K562 (cell line): Measurements from ENCODE around the gene LNX2. TPM values are rescaled to one million over a fixed set of nuclear protein-coding genes. Genes with fewer than 3 reads are reported as not detected.

Experiments used
- ATF7 ChIP-seq: fragments of 450-650 bp; IDR thresholded peaks from 2 replicates; pipeline ENCODE4 v1.7.1; 2014; ENCODE audit warnings: mild to moderate bottlenecking, moderate library complexity
- FOXK2 ChIP-seq, 2 experiments: fragments of 450-650 bp; IDR thresholded peaks in 1 of 2; conservative IDR thresholded peaks in 1 of 2; 2 replicates each; pipeline ENCODE4 v1.6.1; 2016; ENCODE audit warnings: low read depth in 2 of 2, mild to moderate bottlenecking in 1 of 2
- HDAC8 ChIP-seq: fragments of 450-650 bp; IDR thresholded peaks from 2 replicates; pipeline ENCODE4 v1.6.1; 2016; ENCODE audit warnings: mild to moderate bottlenecking, missing genetic modification characterization, moderate library complexity, missing compliant biosample characterization
- HNRNPL ChIP-seq: fragments of 200-400 bp; formaldehyde crosslinking; IDR thresholded peaks from 2 replicates; pipeline ENCODE4 v1.6.1; 2017; ENCODE audit warnings: low read depth, mild to moderate bottlenecking, low read length
- HNRNPUL1 ChIP-seq: fragments of 200-400 bp; formaldehyde crosslinking; IDR thresholded peaks from 2 replicates; pipeline ENCODE4 v1.6.1; 2017; ENCODE audit warnings: low read length
- MCM3 ChIP-seq: fragments of 450-650 bp; IDR thresholded peaks from 2 replicates; pipeline ENCODE4 v1.6.1; 2016
- MCM7 ChIP-seq, 2 experiments: fragments of 450-650 bp; IDR thresholded peaks; 2 replicates each; pipeline ENCODE4 v1.6.1; 2016 to 2018
- MEF2A ChIP-seq: IDR thresholded peaks from 2 replicates; pipeline ENCODE4 v1.6.1; 2011; ENCODE audit warnings: low read depth, mild to moderate bottlenecking, low read length, moderate library complexity; ENCODE audit not compliant: control insufficient read depth
- POLR3G ChIP-seq: IDR thresholded peaks from 2 replicates; pipeline ENCODE4 v1.6.1; 2011; ENCODE audit not compliant: insufficient read length, insufficient replicate concordance; ENCODE audit errors: extremely low read depth
- SIN3B ChIP-seq: fragments of 450-650 bp; IDR thresholded peaks from 2 replicates; pipeline ENCODE4 v1.6.1; 2017; ENCODE audit warnings: low read depth, mild to moderate bottlenecking, moderate library complexity
- SMARCB1 ChIP-seq: IDR thresholded peaks from 2 replicates; pipeline ENCODE4 v1.6.1; 2011; ENCODE audit warnings: improper control_type of control experiment, low read depth; ENCODE audit not compliant: insufficient read length
- SMC3 ChIP-seq: conservative IDR thresholded peaks from 2 replicates; pipeline ENCODE4 v1.6.1; 2011; ENCODE audit warnings: low read depth, low read length, improper control_type of control experiment; ENCODE audit not compliant: insufficient read depth
- TAF7 ChIP-seq: fragments of 450-650 bp; IDR thresholded peaks from 2 replicates; pipeline ENCODE4 v1.6.1; 2016; ENCODE audit warnings: missing genetic modification characterization, missing compliant biosample characterization
- ZBTB7A ChIP-seq: IDR thresholded peaks from 2 replicates; pipeline ENCODE4 v1.6.1; 2011; ENCODE audit warnings: low read depth, mild to moderate bottlenecking, low read length, moderate library complexity, borderline replicate concordance; ENCODE audit not compliant: control insufficient read depth
- ZNF408 ChIP-seq: fragments of 250-450 bp; sonication (Bioruptor Pico); IDR thresholded peaks from 2 replicates; pipeline ENCODE4 v1.4.0; 2020; ENCODE audit warnings: low read depth, mild to moderate bottlenecking, moderate library complexity
- polyA plus RNA-seq, 8 experiments: library from polyadenylated mRNA; depleted of rRNA in 4 of 8; stranded (reverse) in 5 of 8; unstranded in 3 of 8; fragments of >200 nt; fragmentation: Nextera tagmentation in 2 of 8; fragmentation: Illumina TruSeq in 1 of 8; extraction: Ambion mirVana in 2 of 8; extraction: Trizol in 1 of 8; gene quantifications; 2 replicates each; pipeline versions ENCODE4 v1.2.1 to v1.2.3, GENCODE V29; 2011 to 2014; ENCODE audit warnings: inconsistent platforms in 1 of 8, missing spikeins in 1 of 8
- total RNA-seq, 7 experiments: library from RNA; depleted of rRNA in 6 of 7; stranded (reverse); fragments of >200 nt in 6 of 7; fragmentation: Illumina TruSeq in 2 of 7; extraction: Trizol in 2 of 7; gene quantifications; 2 replicates each; pipeline versions ENCODE4 v1.2.1 to v1.2.3, GENCODE V29; 2011 to 2021; ENCODE audit warnings: low replicate concordance in 1 of 7
- TF ChIP-seq, protein P1 (sequence below): fragments of 250-450 bp; sonication (Bioruptor Pico); IDR thresholded peaks from 2 replicates; pipeline ENCODE4 v1.5.0; 2020; ENCODE audit warnings: mild to moderate bottlenecking, borderline replicate concordance
- TF ChIP-seq, protein P2 (sequence below): fragments of 450-650 bp; IDR thresholded peaks from 2 replicates; pipeline ENCODE4 v1.6.1; 2017; ENCODE audit warnings: antibody characterized with exemption, mild to moderate bottlenecking
- TF ChIP-seq, protein P3 (sequence below): sonication (generic); formaldehyde crosslinking; IDR thresholded peaks from 2 replicates; pipeline ENCODE4 v1.8.1; 2023; ENCODE audit warnings: mild to moderate bottlenecking, missing genetic modification reagents, moderate library complexity
- TF ChIP-seq, protein P4 (sequence below): fragments of 250-450 bp; sonication (Bioruptor Pico); IDR thresholded peaks from 2 replicates; pipeline ENCODE4 v1.5.0; 2022; ENCODE audit warnings: mild to moderate bottlenecking

The LNX2 gene
- total and polyA plus RNA-seq, 9 of the 15 experiments (the other 6 are each of a cell fraction or from before 2014, with no cell fraction given) = 1.5 to 5.5 (median 4.0) TPM

DNA sequence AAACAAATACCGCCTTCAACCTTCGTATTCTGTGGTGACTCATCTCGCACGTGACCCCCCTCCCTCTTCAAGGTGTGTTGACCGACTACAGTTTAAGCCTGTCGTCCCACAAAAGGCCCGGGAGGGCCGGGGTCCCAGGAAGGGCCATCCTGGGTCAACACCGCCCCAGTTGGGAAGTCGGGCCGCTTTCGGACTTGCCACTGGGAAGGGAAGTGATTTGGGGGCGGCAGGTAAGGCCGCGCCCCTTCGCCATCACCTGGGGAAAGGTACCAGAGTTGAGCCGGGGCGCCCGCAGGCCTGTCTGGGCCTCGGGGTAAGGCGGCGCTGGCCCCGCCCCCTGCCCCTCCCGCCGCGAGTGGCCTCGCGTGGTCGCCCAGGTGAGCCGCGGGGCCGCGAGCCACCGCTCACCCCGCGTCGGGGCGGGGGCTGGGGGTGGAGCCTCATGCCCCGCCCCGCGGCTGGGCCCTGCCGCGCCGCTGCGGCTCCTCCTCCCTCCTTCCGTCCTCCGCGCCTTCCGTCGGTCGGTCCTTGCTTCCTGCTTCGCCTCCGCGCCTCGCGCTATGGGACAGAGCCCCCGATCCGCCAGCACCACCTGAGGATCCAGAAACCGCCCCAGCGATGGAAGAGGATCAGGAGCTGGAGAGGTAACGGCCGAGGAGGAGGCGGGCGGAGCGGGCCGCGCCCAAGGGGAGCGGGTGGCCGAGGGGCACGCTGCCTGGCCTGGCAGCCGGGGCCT, 1.2 kb upstream of the LNX2 start, which contains the start of gene POLR1D (continued):
- TF ChIP-seq TAF7 (tag) (no peak), SIN3B (no peak; the same call in 1 of the 2 replicates), ZNF408 (CRISPR knock-in tag) (no peak), SMC3 (no peak), SMARCB1 (no peak), MCM7 (IDR thresholded peaks at IDR 0.05) (no peak), HNRNPL (no peak), HNRNPUL1 (no peak), POLR3G (no peak), MCM3 (no peak), MEF2A (no peak), HDAC8 (tag) (no peak), ATF7 (no peak), FOXK2 (conservative IDR thresholded peaks at IDR 0.05 in 1 of 2, IDR thresholded peaks at IDR 0.05 in 1 of 2; ENCODE audit: low read depth in 2 of 2) (no peak), ZBTB7A (no peak; the same call in 1 of the 2 replicates)
- TF ChIP-seq, protein P1, sequence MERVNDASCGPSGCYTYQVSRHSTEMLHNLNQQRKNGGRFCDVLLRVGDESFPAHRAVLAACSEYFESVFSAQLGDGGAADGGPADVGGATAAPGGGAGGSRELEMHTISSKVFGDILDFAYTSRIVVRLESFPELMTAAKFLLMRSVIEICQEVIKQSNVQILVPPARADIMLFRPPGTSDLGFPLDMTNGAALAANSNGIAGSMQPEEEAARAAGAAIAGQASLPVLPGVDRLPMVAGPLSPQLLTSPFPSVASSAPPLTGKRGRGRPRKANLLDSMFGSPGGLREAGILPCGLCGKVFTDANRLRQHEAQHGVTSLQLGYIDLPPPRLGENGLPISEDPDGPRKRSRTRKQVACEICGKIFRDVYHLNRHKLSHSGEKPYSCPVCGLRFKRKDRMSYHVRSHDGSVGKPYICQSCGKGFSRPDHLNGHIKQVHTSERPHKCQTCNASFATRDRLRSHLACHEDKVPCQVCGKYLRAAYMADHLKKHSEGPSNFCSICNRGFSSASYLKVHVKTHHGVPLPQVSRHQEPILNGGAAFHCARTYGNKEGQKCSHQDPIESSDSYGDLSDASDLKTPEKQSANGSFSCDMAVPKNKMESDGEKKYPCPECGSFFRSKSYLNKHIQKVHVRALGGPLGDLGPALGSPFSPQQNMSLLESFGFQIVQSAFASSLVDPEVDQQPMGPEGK (CRISPR knock-in tag) = no peak
- TF ChIP-seq, protein P2, sequence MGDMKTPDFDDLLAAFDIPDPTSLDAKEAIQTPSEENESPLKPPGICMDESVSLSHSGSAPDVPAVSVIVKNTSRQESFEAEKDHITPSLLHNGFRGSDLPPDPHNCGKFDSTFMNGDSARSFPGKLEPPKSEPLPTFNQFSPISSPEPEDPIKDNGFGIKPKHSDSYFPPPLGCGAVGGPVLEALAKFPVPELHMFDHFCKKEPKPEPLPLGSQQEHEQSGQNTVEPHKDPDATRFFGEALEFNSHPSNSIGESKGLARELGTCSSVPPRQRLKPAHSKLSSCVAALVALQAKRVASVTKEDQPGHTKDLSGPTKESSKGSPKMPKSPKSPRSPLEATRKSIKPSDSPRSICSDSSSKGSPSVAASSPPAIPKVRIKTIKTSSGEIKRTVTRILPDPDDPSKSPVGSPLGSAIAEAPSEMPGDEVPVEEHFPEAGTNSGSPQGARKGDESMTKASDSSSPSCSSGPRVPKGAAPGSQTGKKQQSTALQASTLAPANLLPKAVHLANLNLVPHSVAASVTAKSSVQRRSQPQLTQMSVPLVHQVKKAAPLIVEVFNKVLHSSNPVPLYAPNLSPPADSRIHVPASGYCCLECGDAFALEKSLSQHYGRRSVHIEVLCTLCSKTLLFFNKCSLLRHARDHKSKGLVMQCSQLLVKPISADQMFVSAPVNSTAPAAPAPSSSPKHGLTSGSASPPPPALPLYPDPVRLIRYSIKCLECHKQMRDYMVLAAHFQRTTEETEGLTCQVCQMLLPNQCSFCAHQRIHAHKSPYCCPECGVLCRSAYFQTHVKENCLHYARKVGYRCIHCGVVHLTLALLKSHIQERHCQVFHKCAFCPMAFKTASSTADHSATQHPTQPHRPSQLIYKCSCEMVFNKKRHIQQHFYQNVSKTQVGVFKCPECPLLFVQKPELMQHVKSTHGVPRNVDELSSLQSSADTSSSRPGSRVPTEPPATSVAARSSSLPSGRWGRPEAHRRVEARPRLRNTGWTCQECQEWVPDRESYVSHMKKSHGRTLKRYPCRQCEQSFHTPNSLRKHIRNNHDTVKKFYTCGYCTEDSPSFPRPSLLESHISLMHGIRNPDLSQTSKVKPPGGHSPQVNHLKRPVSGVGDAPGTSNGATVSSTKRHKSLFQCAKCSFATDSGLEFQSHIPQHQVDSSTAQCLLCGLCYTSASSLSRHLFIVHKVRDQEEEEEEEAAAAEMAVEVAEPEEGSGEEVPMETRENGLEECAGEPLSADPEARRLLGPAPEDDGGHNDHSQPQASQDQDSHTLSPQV = no peak
- TF ChIP-seq, protein P3, sequence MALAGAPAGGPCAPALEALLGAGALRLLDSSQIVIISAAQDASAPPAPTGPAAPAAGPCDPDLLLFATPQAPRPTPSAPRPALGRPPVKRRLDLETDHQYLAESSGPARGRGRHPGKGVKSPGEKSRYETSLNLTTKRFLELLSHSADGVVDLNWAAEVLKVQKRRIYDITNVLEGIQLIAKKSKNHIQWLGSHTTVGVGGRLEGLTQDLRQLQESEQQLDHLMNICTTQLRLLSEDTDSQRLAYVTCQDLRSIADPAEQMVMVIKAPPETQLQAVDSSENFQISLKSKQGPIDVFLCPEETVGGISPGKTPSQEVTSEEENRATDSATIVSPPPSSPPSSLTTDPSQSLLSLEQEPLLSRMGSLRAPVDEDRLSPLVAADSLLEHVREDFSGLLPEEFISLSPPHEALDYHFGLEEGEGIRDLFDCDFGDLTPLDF (CRISPR knock-in tag) = no peak
- TF ChIP-seq, protein P4, sequence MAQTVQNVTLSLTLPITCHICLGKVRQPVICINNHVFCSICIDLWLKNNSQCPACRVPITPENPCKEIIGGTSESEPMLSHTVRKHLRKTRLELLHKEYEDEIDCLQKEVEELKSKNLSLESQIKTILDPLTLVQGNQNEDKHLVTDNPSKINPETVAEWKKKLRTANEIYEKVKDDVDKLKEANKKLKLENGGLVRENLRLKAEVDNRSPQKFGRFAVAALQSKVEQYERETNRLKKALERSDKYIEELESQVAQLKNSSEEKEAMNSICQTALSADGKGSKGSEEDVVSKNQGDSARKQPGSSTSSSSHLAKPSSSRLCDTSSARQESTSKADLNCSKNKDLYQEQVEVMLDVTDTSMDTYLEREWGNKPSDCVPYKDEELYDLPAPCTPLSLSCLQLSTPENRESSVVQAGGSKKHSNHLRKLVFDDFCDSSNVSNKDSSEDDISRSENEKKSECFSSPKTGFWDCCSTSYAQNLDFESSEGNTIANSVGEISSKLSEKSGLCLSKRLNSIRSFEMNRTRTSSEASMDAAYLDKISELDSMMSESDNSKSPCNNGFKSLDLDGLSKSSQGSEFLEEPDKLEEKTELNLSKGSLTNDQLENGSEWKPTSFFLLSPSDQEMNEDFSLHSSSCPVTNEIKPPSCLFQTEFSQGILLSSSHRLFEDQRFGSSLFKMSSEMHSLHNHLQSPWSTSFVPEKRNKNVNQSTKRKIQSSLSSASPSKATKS (CRISPR knock-in tag) = no peak
